HG03520 (cell line): Measurements from ENCODE around the gene LAPTM5.
A peak's percentile ranks its signal among the peaks of the same experiment; 100 is the strongest.

Experiments
- ATAC-seq: cut with Tn5 transposase; IDR thresholded peaks from one replicate; pipeline ENCODE4 v1.9.1; 2021; ENCODE audit warnings: mild to moderate bottlenecking, moderate library complexity; ENCODE audit not compliant: unreplicated experiment

Gene LAPTM5

GRCh38 chr1:30787856-30788495 is 30.4 kb upstream of the LAPTM5 start:
- no peak for ATAC-seq

DNA sequence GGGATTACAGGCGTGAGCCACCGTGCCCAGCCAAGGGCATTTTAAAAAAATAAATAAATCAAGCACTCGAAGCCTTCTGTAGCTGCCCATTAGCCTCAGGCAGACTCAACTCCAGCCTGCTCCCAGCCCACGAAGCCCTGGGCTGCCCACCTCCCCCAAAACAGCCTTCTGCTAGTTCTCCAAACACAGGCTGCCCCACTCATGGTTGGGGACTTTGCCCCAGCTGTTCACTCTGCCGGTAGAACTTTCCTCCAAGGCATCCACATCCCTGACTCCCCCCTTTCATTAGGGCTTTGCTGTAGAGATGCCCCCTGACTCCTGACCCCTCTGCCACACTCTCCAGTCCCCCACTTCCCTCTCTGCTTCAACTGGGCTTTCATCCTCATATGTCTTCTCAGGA is 29.7 kb upstream of the LAPTM5 start:
- no peak for ATAC-seq

- no peak for ATAC-seq
These were observed 28.9 kb upstream of the LAPTM5 start for GRCh38 chr1:30786264-30786991.

- ATAC-seq: no peak
These were observed 28.1 kb upstream of the LAPTM5 start for GRCh38 chr1:30785714-30786113.

- ATAC-seq: no peak
These were observed 27.6 kb upstream of the LAPTM5 start for GRCh38 chr1:30785181-30785580.

- ATAC-seq: no peak
These were observed 25.8 kb upstream of the LAPTM5 start for GRCh38 chr1:30783256-30783915.

DNA sequence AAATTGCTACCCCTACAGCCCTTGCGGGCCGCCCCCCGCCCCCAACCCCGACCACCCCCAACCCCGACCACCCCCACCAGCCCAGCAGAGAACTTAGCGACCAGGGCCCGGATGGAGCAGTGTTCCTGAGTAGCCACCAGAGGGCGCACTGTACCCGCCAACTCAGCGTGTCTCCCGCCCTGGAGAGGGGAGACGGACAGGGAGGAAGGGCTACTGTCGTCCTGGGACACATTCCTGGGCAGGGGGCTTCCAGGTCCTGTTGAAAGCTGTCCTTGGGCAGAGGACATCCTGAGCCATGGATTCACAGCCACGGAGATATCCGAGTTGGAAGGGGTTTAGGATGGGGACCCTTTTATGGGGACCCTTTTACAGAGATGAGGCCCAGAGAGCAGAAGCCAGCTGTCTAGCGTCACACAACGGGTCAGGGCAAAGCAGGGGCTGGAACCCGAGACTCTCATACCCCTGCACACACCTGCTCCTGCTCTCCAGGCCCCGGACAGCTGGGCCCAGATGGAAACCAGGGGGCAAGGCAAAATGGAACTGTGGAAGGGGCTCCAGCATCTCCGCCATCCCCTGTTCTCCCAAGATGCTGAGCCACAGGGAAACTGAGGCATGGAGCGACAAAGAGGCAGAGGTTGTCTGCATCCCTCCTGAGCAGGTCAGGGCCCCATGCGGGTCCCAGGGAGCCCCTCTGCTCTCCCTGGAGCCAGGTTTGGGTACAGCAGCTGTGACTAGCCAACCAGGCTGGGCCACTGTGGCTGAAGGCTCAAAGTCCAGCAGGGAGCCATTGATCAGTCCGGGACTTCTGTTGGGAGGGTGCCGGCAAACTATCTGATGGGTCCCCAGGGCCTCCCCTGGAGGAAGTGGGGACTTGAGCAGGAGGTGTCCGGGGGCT is 25.0 kb upstream of the LAPTM5 start:
- no peak for ATAC-seq

DNA sequence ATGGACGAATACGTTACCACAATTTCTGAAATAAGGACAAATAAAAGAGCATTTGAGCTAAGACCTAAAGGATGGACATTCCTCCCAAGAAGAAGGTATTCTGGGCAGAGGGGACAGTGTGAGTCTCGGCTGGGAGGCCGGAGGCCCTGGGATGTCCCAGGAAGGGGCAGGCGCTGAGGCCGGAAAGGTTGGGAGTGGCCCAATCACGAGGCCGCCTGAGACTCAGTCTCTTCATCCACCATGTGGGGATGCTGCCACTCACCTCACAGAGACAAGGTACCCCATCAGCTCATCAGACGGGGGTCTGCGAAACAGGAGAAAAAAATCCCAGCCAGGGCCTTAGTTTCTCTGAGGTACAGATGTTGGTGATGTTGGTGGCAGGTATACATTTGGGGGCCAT is 24.3 kb upstream of the LAPTM5 start:
- ATAC-seq: no peak

DNA sequence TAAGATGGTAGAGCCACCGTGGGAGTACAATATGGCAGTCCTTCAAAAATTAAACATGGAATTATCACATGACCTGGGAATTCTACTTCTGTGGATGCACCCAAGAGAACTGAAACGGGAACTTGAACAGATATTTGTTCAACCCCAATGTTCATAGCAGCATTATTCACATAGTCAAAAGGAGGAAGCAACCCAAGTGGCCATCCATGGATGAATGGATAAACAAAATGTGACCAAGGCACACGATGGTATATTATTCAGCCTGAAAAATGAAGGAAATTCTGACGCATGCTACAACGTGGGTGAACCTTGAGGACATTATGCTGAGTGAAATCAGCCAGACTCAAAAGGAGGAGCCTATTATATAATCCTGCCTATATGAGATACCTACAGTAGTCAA is 22.8 kb upstream of the LAPTM5 start:
- no peak for ATAC-seq

DNA sequence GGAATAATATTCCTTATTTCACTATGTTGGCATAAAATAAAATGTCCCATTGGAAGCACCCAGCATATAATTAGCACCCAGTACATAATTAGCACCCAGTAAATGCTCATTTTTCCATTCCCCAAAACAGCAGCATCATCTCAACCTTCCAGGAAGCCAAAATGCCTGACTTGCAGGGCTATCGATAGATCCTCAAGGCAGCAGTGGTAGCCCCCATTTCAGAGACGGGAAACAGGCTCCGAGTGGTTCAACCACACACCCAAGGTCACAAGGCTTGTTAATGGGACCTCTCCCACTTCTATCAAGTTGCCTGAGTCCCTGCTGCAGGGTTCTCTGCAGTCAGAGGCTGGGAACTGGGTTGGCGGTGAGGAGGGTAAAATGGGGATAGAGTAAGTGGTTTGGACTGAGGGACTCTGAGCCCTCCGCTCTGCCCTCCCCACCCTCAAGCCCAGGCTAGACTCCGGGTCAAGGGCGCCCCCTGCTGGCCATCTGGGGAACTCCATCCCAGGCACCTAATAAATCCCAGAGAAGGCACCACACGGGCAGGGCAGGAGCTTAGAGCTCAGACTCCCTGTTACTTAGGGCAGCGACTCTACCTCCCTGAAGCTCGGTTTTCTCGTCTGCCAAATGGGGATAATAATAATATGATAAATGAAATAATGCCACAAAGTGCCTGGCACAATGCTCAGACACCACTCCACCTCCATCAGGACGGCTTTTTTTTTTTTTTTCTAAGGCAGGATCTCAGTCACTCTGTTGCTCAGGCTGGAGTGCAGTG is 21.9 kb upstream of the LAPTM5 start:
- peak; percentile 61 for ATAC-seq

DNA sequence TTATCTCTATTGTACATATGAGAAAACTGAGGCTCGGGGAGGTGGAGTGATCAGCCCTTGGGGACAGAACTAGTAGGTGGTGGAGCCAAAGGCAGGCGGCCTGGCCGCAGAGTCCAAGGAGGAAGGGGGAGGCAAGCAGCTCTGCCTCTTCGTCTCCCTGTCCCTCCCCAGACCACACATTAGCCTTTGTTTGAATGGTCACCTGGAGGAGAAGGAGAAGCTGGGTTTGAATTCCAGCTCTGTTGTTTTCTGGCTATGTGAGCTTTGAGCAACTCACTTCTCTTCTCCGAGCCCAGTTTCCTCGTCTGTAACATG is 21.4 kb upstream of the LAPTM5 start:
- no peak for ATAC-seq

DNA sequence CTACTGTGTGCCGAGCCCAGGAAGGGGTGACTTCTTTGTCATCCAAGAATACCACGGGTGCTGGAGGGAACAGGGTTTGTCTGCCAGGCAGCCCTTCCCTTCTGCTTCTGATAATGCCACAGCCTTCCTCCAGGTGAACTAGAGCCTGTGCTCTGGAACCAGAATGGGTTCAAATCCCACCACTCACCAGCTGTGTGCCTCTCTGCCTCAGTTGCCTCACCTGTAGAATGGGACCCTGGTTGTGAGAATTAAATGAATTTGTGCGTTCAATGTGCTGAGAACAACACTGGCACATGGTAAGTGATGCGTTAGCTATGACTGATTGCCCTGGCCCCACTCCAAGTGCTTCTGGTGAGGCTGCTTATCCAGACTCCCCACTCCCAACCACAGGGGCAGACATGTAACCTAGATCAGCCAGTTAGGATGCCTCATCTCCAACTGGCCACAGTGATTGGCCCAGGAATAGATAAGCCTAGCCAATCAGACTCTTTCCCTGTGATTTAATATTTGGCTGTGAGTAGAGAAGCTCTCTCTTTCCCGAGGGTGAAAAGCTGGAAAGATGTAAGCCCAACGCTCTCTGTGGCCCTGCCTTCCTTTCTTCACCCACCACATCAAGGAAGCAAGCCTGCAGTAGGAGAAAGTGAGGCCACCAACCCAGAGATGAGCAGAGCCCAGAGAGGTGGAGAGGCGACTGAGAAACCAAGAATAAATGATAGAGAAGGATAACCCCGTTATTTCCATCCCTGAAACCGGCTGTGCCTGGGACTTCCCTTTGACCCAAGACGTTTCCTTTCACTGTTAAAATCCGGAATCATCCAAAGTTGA is 20.8 kb upstream of the LAPTM5 start:
- ATAC-seq: no peak

DNA sequence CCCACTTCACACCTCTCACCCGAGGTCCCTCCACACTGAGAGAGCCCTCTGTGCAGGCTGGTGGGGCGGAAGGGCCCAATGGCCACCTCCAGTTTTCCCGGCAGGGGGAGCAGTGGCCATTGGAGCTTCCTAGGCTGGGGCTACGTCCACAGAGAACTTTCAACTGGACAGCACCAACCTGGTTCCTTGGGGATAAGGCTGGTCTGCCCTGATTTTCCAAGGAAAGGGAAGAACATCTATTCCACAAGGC is 20.3 kb upstream of the LAPTM5 start:
- ATAC-seq: no peak

DNA sequence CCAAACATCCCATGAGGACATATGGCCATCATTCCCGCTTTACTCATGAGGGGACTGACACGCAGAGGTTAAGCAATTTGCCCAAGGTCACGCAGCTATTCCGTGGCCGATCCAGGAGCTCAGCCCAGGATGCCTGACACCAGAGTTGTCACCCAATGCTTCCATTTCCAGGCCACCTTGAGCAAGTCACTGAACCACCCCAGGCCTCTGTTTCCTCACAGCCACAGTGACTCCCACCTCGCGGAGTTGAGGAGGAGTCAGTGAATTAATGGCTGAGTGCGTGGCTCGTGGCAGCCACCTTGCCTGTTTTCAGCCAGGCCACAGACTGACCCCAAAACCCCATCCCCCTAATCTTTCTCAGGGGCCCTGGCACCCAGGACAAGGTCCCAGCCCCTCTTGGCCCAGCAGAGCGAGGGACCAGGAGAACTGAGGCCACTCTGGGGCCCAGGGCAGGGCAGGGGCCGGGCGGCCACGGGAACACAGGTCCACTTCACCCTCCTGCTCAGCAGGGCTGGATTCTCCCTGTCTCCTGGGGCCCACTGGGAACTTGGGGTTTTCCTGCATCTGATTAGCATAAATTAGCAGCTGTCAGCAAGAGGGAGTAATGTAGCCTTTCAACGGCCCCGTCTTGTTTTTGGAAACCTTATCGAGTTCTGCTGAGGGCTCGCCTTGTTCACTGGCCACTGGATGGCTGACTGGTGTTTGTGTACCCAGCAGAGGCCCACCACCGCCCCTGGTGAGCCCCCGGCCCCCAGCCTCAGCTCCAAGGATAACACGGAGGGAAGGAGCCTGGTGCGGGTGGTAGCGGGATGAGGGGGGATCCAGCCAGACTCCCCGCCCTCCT is 19.7 kb upstream of the LAPTM5 start:
- no peak for ATAC-seq

DNA sequence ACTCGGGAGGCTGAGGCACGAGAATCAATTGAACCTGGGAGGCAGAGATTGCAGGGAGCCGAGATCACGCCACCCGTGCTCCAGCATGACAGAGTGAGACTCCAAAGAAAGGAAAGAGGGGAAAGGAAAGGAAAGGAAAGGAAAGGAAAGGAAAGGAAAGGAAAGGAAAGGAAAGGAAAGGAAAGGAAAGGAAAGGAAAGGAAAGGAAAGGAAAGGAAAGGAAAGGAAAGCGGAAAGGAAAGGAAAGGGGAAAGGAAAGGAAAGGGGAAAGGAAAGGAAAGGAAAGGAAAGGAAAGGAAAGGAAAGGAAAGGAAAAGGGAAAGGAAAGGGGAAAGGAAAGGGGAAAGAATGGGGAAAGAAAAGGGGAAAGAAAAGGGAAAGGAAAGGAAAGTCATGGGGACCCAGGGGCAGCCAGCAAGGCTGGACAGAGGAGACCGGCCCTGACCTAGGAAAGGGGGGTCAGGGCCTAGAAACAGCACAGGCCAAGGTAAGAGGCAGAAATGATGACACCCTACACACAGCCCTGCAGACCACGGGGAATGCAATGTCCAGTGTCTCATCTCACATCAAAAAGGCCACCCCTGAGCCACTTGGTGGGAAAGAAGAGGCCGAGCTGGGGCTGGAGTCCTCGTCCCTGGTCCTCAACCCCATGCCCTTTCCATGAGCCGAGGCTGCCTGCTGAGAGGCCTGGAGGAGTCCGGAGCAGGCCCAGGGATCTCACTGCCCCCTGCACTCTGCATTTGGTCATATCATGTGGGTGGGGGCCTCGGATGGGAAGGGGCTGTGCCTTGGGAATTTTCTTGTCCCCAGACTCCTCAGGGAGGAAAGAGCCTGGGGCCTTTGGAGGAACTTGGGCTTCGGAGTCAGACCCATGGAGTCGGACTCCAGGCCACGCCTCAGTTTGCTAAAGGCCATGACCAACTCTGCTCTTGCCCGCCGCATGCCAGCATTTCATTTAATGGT is 18.8 kb upstream of the LAPTM5 start:
- ATAC-seq: no peak

DNA sequence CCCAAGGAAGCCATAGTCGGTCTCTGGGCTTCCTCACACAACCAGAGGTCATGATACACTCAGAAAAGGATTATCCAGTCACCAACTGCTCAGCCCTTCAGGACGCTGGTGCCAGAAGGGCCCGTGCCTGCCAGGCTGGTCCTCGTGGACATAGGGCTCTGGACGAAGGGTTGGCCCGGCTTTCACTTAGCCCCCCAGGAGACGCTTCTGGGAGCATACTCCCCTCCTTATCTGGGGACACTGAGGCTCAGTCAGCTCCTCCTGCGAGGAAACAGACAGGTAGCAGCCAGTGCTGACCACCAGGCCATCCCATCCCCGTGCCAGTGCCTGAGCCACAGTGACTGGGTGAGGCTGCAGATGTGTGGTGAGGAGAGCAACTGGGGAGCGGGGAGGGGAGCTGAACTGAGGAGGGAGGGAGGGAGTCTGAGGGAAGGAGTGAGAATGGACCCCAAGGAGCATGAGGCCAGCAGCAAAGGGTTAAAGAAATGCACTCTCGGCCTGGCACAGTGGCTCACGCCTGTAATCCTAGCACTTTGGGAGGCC is 17.9 kb upstream of the LAPTM5 start:
- no peak for ATAC-seq

DNA sequence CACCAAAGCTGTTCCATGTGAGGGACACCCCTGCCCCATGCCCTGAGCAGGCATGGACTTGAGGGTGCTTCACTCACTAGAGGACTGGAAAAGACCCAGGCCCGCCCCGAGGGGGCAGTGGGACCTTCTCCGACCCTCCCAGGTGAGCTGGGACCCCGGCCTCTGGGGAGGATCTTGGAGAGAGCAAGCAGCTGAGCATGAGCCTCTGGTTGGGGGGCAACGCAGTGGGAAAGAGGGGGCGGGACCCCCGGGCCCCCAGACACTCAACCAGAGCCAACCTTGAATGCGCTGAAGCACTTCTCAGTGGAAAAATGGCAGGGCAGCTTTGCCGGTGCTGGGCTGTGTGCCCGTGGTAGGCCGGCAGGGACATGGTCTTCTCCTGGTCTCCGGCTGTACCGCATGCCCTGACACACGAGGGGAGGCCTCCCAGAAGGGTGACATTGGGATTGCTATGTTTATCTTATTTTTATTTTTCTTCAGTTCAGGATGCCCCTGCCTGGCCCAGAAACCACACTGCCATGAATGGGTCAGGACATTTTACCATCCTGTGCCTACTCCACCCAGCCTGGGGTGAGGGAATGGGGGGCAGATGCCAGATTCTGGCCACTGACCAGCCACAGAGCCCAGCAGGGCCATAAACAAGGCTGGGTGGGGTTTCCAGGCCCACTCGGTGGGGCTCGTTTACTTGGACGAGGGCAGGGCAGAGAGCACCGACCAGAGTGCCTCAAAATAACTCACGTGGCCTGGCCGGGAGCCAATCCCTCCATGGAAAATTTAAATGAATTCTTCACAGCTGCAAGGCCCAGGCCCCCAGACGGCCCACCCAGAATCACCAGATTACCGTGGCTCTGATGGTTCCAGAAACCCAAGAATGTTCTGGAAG is 17.2 kb upstream of the LAPTM5 start:
- ATAC-seq: no peak
